ENCODE results near the gene KCNMA1.

Gene KCNMA1

GRCh38 chr10:76901701-76902100, 735.9 kb downstream of the KCNMA1 start:
- no peak overlapping the region for H2BK12ac ChIP-seq (ENCODE audit: low read length)
- no peak overlapping the region for H3K4ac ChIP-seq (ENCODE audit: low read length)
- no peak for DNase-seq (ENCODE audit: low spot score)
- no peak overlapping the region for H2AK5ac ChIP-seq (ENCODE audit: low read depth, low read length)
- no peak overlapping the region for H3K4me3 ChIP-seq (ENCODE audit: low read length in 2 of 2)
- WGBS, 2 donors (ENCODE audit: extremely low coverage in 2 of 2, insufficient read length in 2 of 2, insufficient replicate concordance in 1 of 2), result no CpG with 5 or more reads among the region's 3 CpGs
- H2BK120ac ChIP-seq (ENCODE audit: low read depth, low read length), result no peak overlapping the region
- H4K91ac ChIP-seq (ENCODE audit: low read depth, low read length, poor library complexity), result no peak overlapping the region
- no peak overlapping the region for H3K4me2 ChIP-seq (ENCODE audit: insufficient read depth, low read length, poor library complexity, severe bottlenecking)
- H3K18ac ChIP-seq (ENCODE audit: low read length), result no peak overlapping the region
- H3K14ac ChIP-seq (ENCODE audit: low read length), result no peak overlapping the region
- no peak overlapping the region for H2AFZ ChIP-seq (ENCODE audit: low read length)
- H3K23ac ChIP-seq (ENCODE audit: low read depth, low read length, poor library complexity), result no peak overlapping the region
- H3K4me1 ChIP-seq (ENCODE audit: control insufficient read depth in 2 of 2, insufficient read depth in 1 of 2, low read depth in 1 of 2, low read length in 2 of 2), result no peaks in the 10 kb centered on the region
- no peak overlapping the region for H2BK5ac ChIP-seq (ENCODE audit: low read length)
- no peaks in the 10 kb centered on the region for H3K79me1 ChIP-seq (ENCODE audit: low read depth, low read length)
- H3K36me3 ChIP-seq (replicated peaks in 1 of 2; ENCODE audit: control insufficient read depth in 2 of 2, insufficient read depth in 2 of 2, low read length in 2 of 2), result no peaks in the 10 kb centered on the region
- no peaks in the 10 kb centered on the region for H3K9me3 ChIP-seq (replicated peaks in 1 of 2; ENCODE audit: control insufficient read depth in 2 of 2, insufficient read depth in 1 of 2, low read depth in 1 of 2, low read length in 2 of 2)
- H4K8ac ChIP-seq (ENCODE audit: low read depth, low read length), result no peak overlapping the region
- H2BK15ac ChIP-seq (ENCODE audit: low read length), result no peak overlapping the region
- no peak overlapping the region for H3K27ac ChIP-seq (replicated peaks; ENCODE audit: low read length)
- no peak overlapping the region for H3K9ac ChIP-seq (ENCODE audit: low read depth, low read length, poor library complexity)
- no peaks in the 10 kb centered on the region for H3K27me3 ChIP-seq (ENCODE audit: control insufficient read depth in 3 of 3, insufficient read depth in 3 of 3, low read depth in 1 of 3, low read length in 3 of 3)

- Histone ChIP-seq H3K4me1 (ENCODE audit: control insufficient read depth in 2 of 2, insufficient read depth in 1 of 2, low read depth in 1 of 2, low read length in 2 of 2) (no peaks in the 10 kb centered on the region), H3K4me3 (ENCODE audit: low read length in 2 of 2) (no peak overlapping the region), H3K9me3 (replicated peaks in 1 of 2; ENCODE audit: control insufficient read depth in 2 of 2, insufficient read depth in 1 of 2, low read depth in 1 of 2, low read length in 2 of 2) (no peaks in the 10 kb centered on the region), H4K8ac (ENCODE audit: low read depth, low read length) (no peak overlapping the region), H3K27me3 (ENCODE audit: control insufficient read depth in 3 of 3, insufficient read depth in 3 of 3, low read depth in 1 of 3, low read length in 3 of 3) (no peaks in the 10 kb centered on the region), H3K4ac (ENCODE audit: low read length) (no peak overlapping the region), H2BK15ac (ENCODE audit: low read length) (no peak overlapping the region), H2AK5ac (ENCODE audit: low read depth, low read length) (no peak overlapping the region), H3K79me1 (ENCODE audit: low read depth, low read length) (no peaks in the 10 kb centered on the region), H4K91ac (ENCODE audit: low read depth, low read length, poor library complexity) (no peak overlapping the region), H3K27ac (replicated peaks; ENCODE audit: low read length) (no peak overlapping the region), H3K36me3 (replicated peaks in 1 of 2; ENCODE audit: control insufficient read depth in 2 of 2, insufficient read depth in 2 of 2, low read length in 2 of 2) (no peaks in the 10 kb centered on the region), H2BK5ac (ENCODE audit: low read length) (no peak overlapping the region), H3K9ac (ENCODE audit: low read depth, low read length, poor library complexity) (no peak overlapping the region), H3K23ac (ENCODE audit: low read depth, low read length, poor library complexity) (no peak overlapping the region), H3K4me2 (ENCODE audit: insufficient read depth, low read length, poor library complexity, severe bottlenecking) (no peak overlapping the region), H3K14ac (ENCODE audit: low read length) (no peak overlapping the region), H3K18ac (ENCODE audit: low read length) (no peak overlapping the region), H2BK120ac (ENCODE audit: low read depth, low read length) (no peak overlapping the region), H2AFZ (ENCODE audit: low read length) (no peak overlapping the region), H2BK12ac (ENCODE audit: low read length) (no peak overlapping the region)
- no peak for DNase-seq (ENCODE audit: low spot score)
Observed at GRCh38 chr10:76899490-76899889, 738.1 kb downstream of the KCNMA1 start.

- Histone ChIP-seq H3K79me1 (ENCODE audit: low read depth, low read length) (no peaks in the 10 kb centered on the region), H3K36me3 (replicated peaks in 1 of 2; ENCODE audit: control insufficient read depth in 2 of 2, insufficient read depth in 2 of 2, low read length in 2 of 2) (no peaks in the 10 kb centered on the region), H3K14ac (ENCODE audit: low read length) (no peak overlapping the region), H2AFZ (ENCODE audit: low read length) (no peak overlapping the region), H2BK5ac (ENCODE audit: low read length) (no peak overlapping the region), H2BK15ac (ENCODE audit: low read length) (no peak overlapping the region), H3K4me3 (ENCODE audit: low read length in 2 of 2) (no peak overlapping the region), H2AK5ac (ENCODE audit: low read depth, low read length) (no peak overlapping the region), H3K27ac (replicated peaks; ENCODE audit: low read length) (no peak overlapping the region), H3K4me1 (ENCODE audit: control insufficient read depth in 2 of 2, insufficient read depth in 1 of 2, low read depth in 1 of 2, low read length in 2 of 2) (no peaks in the 10 kb centered on the region), H3K23ac (ENCODE audit: low read depth, low read length, poor library complexity) (no peak overlapping the region), H4K8ac (ENCODE audit: low read depth, low read length) (no peak overlapping the region), H3K27me3 (ENCODE audit: control insufficient read depth in 3 of 3, insufficient read depth in 3 of 3, low read depth in 1 of 3, low read length in 3 of 3) (no peaks in the 10 kb centered on the region), H2BK120ac (ENCODE audit: low read depth, low read length) (no peak overlapping the region), H3K18ac (ENCODE audit: low read length) (no peak overlapping the region), H2BK12ac (ENCODE audit: low read length) (no peak overlapping the region), H3K9me3 (replicated peaks in 1 of 2; ENCODE audit: control insufficient read depth in 2 of 2, insufficient read depth in 1 of 2, low read depth in 1 of 2, low read length in 2 of 2) (no peaks in the 10 kb centered on the region), H4K91ac (ENCODE audit: low read depth, low read length, poor library complexity) (no peak overlapping the region), H3K4ac (ENCODE audit: low read length) (no peak overlapping the region), H3K9ac (ENCODE audit: low read depth, low read length, poor library complexity) (no peak overlapping the region), H3K4me2 (ENCODE audit: insufficient read depth, low read length, poor library complexity, severe bottlenecking) (no peak overlapping the region)
- DNase-seq (ENCODE audit: low spot score), result no peak
- WGBS, 2 donors (ENCODE audit: extremely low coverage in 2 of 2, insufficient read length in 2 of 2, insufficient replicate concordance in 1 of 2), result no CpG with 5 or more reads among the region's 5 CpGs
Observed at GRCh38 chr10:76892766-76893479, 744.7 kb downstream of the KCNMA1 start.

GRCh38 chr10:76887223-76888010, 750.2 kb downstream of the KCNMA1 start:
- no peak overlapping the region for H3K27ac ChIP-seq (replicated peaks; ENCODE audit: low read length)
- H3K4me1 ChIP-seq (ENCODE audit: control insufficient read depth in 2 of 2, insufficient read depth in 1 of 2, low read depth in 1 of 2, low read length in 2 of 2), result peaks cover 0 to 6% of the 10 kb centered on the region in 2 donors
- H3K79me1 ChIP-seq (ENCODE audit: low read depth, low read length), result no peaks in the 10 kb centered on the region
- H2AFZ ChIP-seq (ENCODE audit: low read length), result no peak overlapping the region
- WGBS, 2 donors (ENCODE audit: extremely low coverage in 2 of 2, insufficient read length in 2 of 2, insufficient replicate concordance in 1 of 2), result no CpG with 5 or more reads among the region's 19 CpGs
- H3K23ac ChIP-seq (ENCODE audit: low read depth, low read length, poor library complexity), result no peak overlapping the region
- no peak overlapping the region for H4K91ac ChIP-seq (ENCODE audit: low read depth, low read length, poor library complexity)
- no peak overlapping the region for H3K4me3 ChIP-seq (ENCODE audit: low read length in 2 of 2)
- H3K9me3 ChIP-seq (replicated peaks in 1 of 2; ENCODE audit: control insufficient read depth in 2 of 2, insufficient read depth in 1 of 2, low read depth in 1 of 2, low read length in 2 of 2), result no peaks in the 10 kb centered on the region
- no peak overlapping the region for H3K4me2 ChIP-seq (ENCODE audit: insufficient read depth, low read length, poor library complexity, severe bottlenecking)
- no peak overlapping the region for H3K4ac ChIP-seq (ENCODE audit: low read length)
- no peak overlapping the region for H2BK12ac ChIP-seq (ENCODE audit: low read length)
- no peak overlapping the region for H2AK5ac ChIP-seq (ENCODE audit: low read depth, low read length)
- H3K36me3 ChIP-seq (replicated peaks in 1 of 2; ENCODE audit: control insufficient read depth in 2 of 2, insufficient read depth in 2 of 2, low read length in 2 of 2), result no peaks in the 10 kb centered on the region
- no peak overlapping the region for H2BK5ac ChIP-seq (ENCODE audit: low read length)
- H3K14ac ChIP-seq (ENCODE audit: low read length), result no peak overlapping the region
- no peak overlapping the region for H2BK15ac ChIP-seq (ENCODE audit: low read length)
- H4K8ac ChIP-seq (ENCODE audit: low read depth, low read length), result no peak overlapping the region
- peak overlapping the region; percentile 48 for H3K18ac ChIP-seq (ENCODE audit: low read length)
- H3K27me3 ChIP-seq (ENCODE audit: control insufficient read depth in 3 of 3, insufficient read depth in 3 of 3, low read depth in 1 of 3, low read length in 3 of 3), result no peaks in the 10 kb centered on the region
- no peak for DNase-seq (ENCODE audit: low spot score)
- H2BK120ac ChIP-seq (ENCODE audit: low read depth, low read length), result no peak overlapping the region
- no peak overlapping the region for H3K9ac ChIP-seq (ENCODE audit: low read depth, low read length, poor library complexity)

Measured in neuronal stem cell (in vitro differentiated cells).